ENCODE measurements around the gene MCF2L. TPM values are rescaled to one million over a fixed set of nuclear protein-coding genes. Genes with fewer than 3 reads are reported as not detected.

Gene MCF2L
- total and polyA plus RNA-seq, 7 donors, result 9.1 to 40.5 (median 20.3) TPM

DNA sequence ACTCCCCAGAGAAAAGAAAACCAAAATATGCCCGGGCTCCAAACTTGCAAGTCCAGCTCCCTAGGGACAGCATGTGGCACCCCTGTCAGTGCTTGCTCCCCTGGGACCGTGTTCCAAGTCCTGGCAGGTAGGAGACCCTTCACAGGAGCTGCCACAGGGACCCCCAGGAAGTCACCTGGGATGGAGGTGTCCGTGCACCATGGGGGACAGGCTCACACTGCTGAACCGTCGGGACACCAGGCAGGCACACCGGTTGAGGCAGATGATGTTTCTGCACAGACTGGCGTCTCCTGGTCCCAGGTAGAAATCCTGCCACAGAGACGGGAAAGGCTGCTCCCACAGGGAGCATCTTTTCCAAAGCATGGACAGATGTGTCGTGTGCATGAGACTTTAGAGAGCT is 177.7 kb downstream of the MCF2L start:
- Histone ChIP-seq H3K36me3 (ENCODE audit: insufficient read depth in 1 of 2, low read depth in 1 of 2) (no peaks in the 10 kb centered on the region), H3K9me3 (no peaks in the 10 kb centered on the region), H3K27me3 (ENCODE audit: insufficient read depth in 3 of 3, low read length in 2 of 3) (no peaks in the 10 kb centered on the region), H3K4me3 (no peak overlapping the region), H3K27ac (no peak overlapping the region), H3K4me1 (no peaks in the 10 kb centered on the region)
- intact Hi-C loops (cut with DNase I), result loop anchor here in 1 of 2 donors (10.0 kb wide), 1 partner anchor 1682 kb away; no protein-coding TSS in a partner anchor
- WGBS, 3 donors, result 81 to 88% (median 85%) methylated on average over 9 of the region's 9 CpGs
- DNase-seq (no peak), ATAC-seq (no peak)
- TF ChIP-seq, protein P1, sequence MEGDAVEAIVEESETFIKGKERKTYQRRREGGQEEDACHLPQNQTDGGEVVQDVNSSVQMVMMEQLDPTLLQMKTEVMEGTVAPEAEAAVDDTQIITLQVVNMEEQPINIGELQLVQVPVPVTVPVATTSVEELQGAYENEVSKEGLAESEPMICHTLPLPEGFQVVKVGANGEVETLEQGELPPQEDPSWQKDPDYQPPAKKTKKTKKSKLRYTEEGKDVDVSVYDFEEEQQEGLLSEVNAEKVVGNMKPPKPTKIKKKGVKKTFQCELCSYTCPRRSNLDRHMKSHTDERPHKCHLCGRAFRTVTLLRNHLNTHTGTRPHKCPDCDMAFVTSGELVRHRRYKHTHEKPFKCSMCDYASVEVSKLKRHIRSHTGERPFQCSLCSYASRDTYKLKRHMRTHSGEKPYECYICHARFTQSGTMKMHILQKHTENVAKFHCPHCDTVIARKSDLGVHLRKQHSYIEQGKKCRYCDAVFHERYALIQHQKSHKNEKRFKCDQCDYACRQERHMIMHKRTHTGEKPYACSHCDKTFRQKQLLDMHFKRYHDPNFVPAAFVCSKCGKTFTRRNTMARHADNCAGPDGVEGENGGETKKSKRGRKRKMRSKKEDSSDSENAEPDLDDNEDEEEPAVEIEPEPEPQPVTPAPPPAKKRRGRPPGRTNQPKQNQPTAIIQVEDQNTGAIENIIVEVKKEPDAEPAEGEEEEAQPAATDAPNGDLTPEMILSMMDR (IDR thresholded peaks at IDR 0.05), result no peak

GRCh38 chr13:113147206-113147605 is 178.2 kb downstream of the MCF2L start:
- intact Hi-C loops (cut with DNase I), result loop anchor here in 1 of 2 donors (10.0 kb wide), 1 partner anchor 1682 kb away; no protein-coding TSS in a partner anchor
- ATAC-seq (no peak), DNase-seq (no peak)
- Histone ChIP-seq H3K4me1 (no peaks in the 10 kb centered on the region), H3K27me3 (ENCODE audit: insufficient read depth in 3 of 3, low read length in 2 of 3) (no peaks in the 10 kb centered on the region), H3K4me3 (no peak overlapping the region), H3K9me3 (no peaks in the 10 kb centered on the region), H3K27ac (no peak overlapping the region), H3K36me3 (ENCODE audit: insufficient read depth in 1 of 2, low read depth in 1 of 2) (no peaks in the 10 kb centered on the region)
- WGBS, 3 donors, result 76 to 90% (median 80%) methylated on average over 8 of the region's 8 CpGs
- TF ChIP-seq, protein P1 (IDR thresholded peaks at IDR 0.05), result no peak

- no peaks in the 10 kb centered on the region for H3K9me3 ChIP-seq
Observed at GRCh38 chr13:113148407-113148806, 179.4 kb downstream of the MCF2L start.

DNA sequence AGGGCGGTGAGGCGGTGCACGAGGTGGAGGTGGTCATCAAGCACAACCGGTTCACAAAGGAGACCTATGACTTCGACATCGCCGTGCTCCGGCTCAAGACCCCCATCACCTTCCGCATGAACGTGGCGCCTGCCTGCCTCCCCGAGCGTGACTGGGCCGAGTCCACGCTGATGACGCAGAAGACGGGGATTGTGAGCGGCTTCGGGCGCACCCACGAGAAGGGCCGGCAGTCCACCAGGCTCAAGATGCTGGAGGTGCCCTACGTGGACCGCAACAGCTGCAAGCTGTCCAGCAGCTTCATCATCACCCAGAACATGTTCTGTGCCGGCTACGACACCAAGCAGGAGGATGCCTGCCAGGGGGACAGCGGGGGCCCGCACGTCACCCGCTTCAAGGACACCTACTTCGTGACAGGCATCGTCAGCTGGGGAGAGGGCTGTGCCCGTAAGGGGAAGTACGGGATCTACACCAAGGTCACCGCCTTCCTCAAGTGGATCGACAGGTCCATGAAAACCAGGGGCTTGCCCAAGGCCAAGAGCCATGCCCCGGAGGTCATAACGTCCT is 180.0 kb downstream of the MCF2L start:
- no peak overlapping the region for H3K27ac ChIP-seq
- H3K4me1 ChIP-seq, result peaks cover 11% of the 10 kb centered on the region
- intact Hi-C loops (cut with DNase I), result loop anchor here in 1 of 2 donors (10.0 kb wide), 1 partner anchor 1684 kb away; no protein-coding TSS in a partner anchor
- DNase-seq, result no peak
- H3K4me3 ChIP-seq, result no peak overlapping the region
- TF ChIP-seq, protein P1 (IDR thresholded peaks at IDR 0.05), result no peak
- WGBS, 3 donors, result 92 to 94% (median 92%) methylated on average over 38 of the region's 38 CpGs
- ATAC-seq, result no peak
- no peaks in the 10 kb centered on the region for H3K9me3 ChIP-seq
- H3K27me3 ChIP-seq (ENCODE audit: insufficient read depth in 3 of 3, low read length in 2 of 3), result no peaks in the 10 kb centered on the region
- no peaks in the 10 kb centered on the region for H3K36me3 ChIP-seq (ENCODE audit: insufficient read depth in 1 of 2, low read depth in 1 of 2)

More at GRCh38 chr13:113148407-113148806, 179.4 kb downstream of the MCF2L start:
- Histone ChIP-seq H3K4me1 (peaks cover 10% of the 10 kb centered on the region), H3K27ac (no peak overlapping the region), H3K4me3 (no peak overlapping the region), H3K36me3 (ENCODE audit: insufficient read depth in 1 of 2, low read depth in 1 of 2) (no peaks in the 10 kb centered on the region), H3K27me3 (ENCODE audit: insufficient read depth in 3 of 3, low read length in 2 of 3) (no peaks in the 10 kb centered on the region)
- 87 to 91% (median 91%) methylated on average over 13 of the region's 13 CpGs for WGBS, 3 donors
- DNase-seq, result no peak
- intact Hi-C loops (cut with DNase I), result loop anchor here in 1 of 2 donors (10.0 kb wide), 1 partner anchor 1684 kb away; no protein-coding TSS in a partner anchor
- no peak for ATAC-seq
- TF ChIP-seq, protein P1 (IDR thresholded peaks at IDR 0.05), result no peak

Other genes starting within 250 kb of the MCF2L start
- under 1 TPM in 2 of 4 donors, not detected in 2; 0.10 to 0.20 TPM for gene F7, start 136.6 kb downstream of the MCF2L start, total RNA-seq
- gene F7, start 136.6 kb downstream of the MCF2L start, polyA plus RNA-seq, result under 1 TPM in 1 of 3 donors, not detected in 2; 0.08 TPM
- gene F10, start 153.6 kb downstream of the MCF2L start, total RNA-seq, result 1 to 10 TPM in 3 of 4 donors, under 1 TPM in 1; 0.63 to 4.9 (median 1.2) TPM
- 1 to 10 TPM; 1.5 to 2.0 (median 1.6) TPM for gene F10, start 153.6 kb downstream of the MCF2L start, polyA plus RNA-seq
- gene PROZ, start 189.4 kb downstream of the MCF2L start, total RNA-seq, result not detected
- not detected for gene PROZ, start 189.4 kb downstream of the MCF2L start, polyA plus RNA-seq
- gene PCID2, start 239.5 kb downstream of the MCF2L start, total RNA-seq, result 10 to 100 TPM; 22.5 to 37.1 (median 26.4) TPM
- gene PCID2, start 239.5 kb downstream of the MCF2L start, polyA plus RNA-seq, result 10 to 100 TPM; 19.9 to 28.2 (median 26.6) TPM
- 100 to 1,000 TPM; 123 to 152 (median 137) TPM for gene CUL4A, start 240.4 kb downstream of the MCF2L start, total RNA-seq
- gene CUL4A, start 240.4 kb downstream of the MCF2L start, polyA plus RNA-seq, result 100 to 1,000 TPM in 1 of 3 donors, 10 to 100 TPM in 2; 75.4 to 180 (median 86.6) TPM

All from psoas muscle (tissue), 8 donors.